Chondrocyte (in vitro differentiated cells): ENCODE measurements around the gene LTBP4. TPM values are rescaled to one million over a fixed set of nuclear protein-coding genes. Genes with fewer than 3 reads are reported as not detected.
"Not testable (repeated sequence)": the region's sequence is repeated elsewhere in the genome, so short reads cannot be mapped to it uniquely, and the experiment has no call there.

Experiments
- DNase-seq: peaks from one replicate; pipeline ENCODE4 v3.0.0; 2021; ENCODE audit warnings: mixed read lengths, low spot score
- H3K27ac Mint-ChIP-seq: one replicate; pipeline ENCODE4 v1.8.0; 2021; ENCODE audit warnings: mild to moderate bottlenecking, moderate library complexity, mixed read lengths; ENCODE audit not compliant: unreplicated experiment
- H3K27me3 Mint-ChIP-seq: 2 replicates; pipeline ENCODE4 v1.8.0; 2021; ENCODE audit warnings: low read depth, mixed read lengths
- H3K36me3 Mint-ChIP-seq: 2 replicates; pipeline ENCODE4 v1.8.0; 2021; ENCODE audit warnings: low read depth, mixed read lengths
- H3K4me1 Mint-ChIP-seq: 2 replicates; pipeline ENCODE4 v1.8.0; 2021; ENCODE audit warnings: low read depth, mild to moderate bottlenecking, mixed read lengths
- H3K4me3 Mint-ChIP-seq: one replicate; pipeline ENCODE4 v1.8.0; 2021; ENCODE audit warnings: mild to moderate bottlenecking, moderate library complexity, mixed read lengths; ENCODE audit not compliant: unreplicated experiment
- H3K9me3 Mint-ChIP-seq: 2 replicates; pipeline ENCODE4 v1.8.0; 2021; ENCODE audit warnings: low read depth, mixed read lengths
- total RNA-seq: library from RNA; stranded (reverse); gene quantifications from 3 replicates; pipeline ENCODE4 v1.2.1, GENCODE V29; 2021
- TF ChIP-seq, protein P1 (sequence below): fragments of 200-600 bp; sonication (generic); IDR thresholded peaks from 2 replicates; pipeline ENCODE4 v1.5.0; 2021; ENCODE audit warnings: antibody characterized with exemption, mild to moderate bottlenecking, moderate library complexity

Gene LTBP4
- total RNA-seq, 1 donor from 2014 or later = 161 TPM

DNA sequence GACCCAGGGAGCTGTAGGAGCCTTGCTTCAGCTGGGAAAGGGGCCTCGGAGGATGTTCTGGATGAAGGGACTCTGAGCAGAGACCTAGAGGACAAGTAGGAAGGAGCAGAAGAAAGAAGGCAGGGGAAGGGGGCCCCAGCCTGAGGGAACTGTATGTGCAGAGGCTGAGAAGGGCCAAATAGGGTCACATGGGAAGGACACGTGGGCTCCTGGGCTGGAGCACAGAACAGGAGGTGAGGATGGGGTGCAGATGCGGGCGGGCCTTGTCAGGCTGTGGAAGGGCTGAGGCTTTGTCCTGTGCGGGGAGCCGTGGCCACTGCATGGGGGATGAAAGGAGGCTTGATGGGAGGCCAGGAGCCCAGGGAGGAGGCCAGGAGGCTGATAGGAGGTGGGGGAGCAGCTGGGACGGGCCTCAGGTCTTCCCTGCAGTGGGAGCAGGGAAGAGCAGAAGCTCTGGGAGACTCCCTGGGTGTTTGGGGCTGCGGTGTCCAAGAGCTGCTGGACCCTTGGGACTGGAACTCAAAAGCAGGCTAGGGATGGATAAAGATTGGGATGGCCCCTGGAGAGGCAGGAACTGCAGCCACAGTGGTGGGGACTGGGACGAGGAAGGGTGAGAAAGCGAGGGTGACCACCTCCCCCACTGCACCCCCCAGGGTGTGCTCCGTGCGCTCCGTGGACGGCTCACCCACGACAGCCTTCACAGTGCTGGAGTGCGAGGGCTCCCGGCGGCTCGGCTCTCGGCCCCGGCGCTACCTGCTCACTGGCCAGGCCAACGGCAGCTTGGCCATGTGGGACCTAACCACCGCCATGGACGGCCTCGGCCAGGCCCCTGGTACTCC lies 11.4 kb upstream of the LTBP4 start:
- H3K27me3 Mint-ChIP-seq = no peaks in the 10 kb centered on the region
- TF ChIP-seq, protein P1, sequence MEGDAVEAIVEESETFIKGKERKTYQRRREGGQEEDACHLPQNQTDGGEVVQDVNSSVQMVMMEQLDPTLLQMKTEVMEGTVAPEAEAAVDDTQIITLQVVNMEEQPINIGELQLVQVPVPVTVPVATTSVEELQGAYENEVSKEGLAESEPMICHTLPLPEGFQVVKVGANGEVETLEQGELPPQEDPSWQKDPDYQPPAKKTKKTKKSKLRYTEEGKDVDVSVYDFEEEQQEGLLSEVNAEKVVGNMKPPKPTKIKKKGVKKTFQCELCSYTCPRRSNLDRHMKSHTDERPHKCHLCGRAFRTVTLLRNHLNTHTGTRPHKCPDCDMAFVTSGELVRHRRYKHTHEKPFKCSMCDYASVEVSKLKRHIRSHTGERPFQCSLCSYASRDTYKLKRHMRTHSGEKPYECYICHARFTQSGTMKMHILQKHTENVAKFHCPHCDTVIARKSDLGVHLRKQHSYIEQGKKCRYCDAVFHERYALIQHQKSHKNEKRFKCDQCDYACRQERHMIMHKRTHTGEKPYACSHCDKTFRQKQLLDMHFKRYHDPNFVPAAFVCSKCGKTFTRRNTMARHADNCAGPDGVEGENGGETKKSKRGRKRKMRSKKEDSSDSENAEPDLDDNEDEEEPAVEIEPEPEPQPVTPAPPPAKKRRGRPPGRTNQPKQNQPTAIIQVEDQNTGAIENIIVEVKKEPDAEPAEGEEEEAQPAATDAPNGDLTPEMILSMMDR = no peak
- no peak overlapping the region for H3K27ac Mint-ChIP-seq
- DNase-seq = no peak
- no peak overlapping the region for H3K4me3 Mint-ChIP-seq
- peaks cover 19% of the 10 kb centered on the region for H3K4me1 Mint-ChIP-seq
- H3K36me3 Mint-ChIP-seq = peaks cover 17% of the 10 kb centered on the region
- no peaks in the 10 kb centered on the region for H3K9me3 Mint-ChIP-seq

DNA sequence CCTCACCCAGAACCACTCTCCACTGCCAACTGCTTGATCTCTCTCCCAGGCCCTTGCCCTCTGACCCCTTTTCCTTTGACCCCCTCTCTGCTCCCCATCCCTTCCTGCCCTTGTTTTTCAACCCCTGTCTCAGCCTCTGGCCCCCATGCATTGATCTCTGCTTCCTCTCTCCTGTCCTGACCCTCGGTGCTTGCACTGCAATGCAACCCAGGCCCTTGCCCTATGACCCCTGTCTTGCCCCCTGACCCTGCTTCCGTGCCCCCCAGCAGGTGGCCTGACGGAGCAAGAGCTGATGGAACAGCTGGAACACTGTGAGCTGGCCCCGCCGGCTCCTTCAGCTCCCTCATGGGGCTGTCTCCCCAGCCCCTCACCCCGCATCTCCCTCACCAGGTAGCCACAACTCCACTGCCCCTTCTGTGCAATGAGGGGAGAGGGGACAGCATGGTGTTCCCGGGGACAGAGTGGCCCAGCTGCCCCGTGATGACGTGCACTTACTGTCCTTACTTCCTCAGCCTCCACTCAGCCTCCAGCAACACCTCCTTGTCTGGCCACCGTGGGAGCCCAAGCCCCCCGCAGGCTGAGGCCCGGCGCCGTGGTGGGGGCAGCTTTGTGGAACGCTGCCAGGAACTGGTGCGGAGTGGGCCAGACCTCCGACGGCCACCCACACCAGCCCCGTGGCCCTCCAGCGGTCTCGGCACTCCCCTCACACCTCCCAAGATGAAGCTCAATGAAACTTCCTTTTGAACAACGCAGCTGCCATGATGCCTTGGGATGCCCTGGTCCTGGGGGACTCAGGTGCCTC lies 10.5 kb upstream of the LTBP4 start:
- H3K9me3 Mint-ChIP-seq = no peaks in the 10 kb centered on the region
- TF ChIP-seq, protein P1 = no peak
- H3K36me3 Mint-ChIP-seq = peaks cover 17% of the 10 kb centered on the region
- H3K27me3 Mint-ChIP-seq = no peaks in the 10 kb centered on the region
- DNase-seq = no peak
- H3K27ac Mint-ChIP-seq = no peak overlapping the region
- no peak overlapping the region for H3K4me3 Mint-ChIP-seq
- H3K4me1 Mint-ChIP-seq = peaks cover 19% of the 10 kb centered on the region

DNA sequence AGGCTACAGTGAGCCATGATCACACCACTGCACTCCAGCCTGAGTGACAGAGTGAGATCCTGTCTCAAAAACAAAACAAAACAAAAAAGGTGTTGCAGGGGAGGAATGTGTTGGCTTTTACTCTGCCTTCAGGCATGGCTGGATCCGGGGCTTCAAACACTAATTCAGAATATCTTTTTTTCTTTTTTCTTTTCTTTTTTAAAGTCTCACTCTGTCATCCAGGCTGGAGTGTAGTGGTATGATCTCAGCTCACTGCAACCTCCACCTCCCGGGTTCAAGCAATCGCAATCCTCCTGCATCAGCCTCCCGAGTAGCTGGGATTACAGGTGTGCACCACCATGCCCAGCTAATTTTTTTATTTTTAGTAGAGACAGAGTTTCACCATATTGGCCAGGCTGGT lies 9.4 kb upstream of the LTBP4 start:
- H3K27ac Mint-ChIP-seq, H3K27me3 Mint-ChIP-seq, H3K4me3 Mint-ChIP-seq, H3K9me3 Mint-ChIP-seq, DNase-seq: not testable (repeated sequence)
- peaks cover 17% of the 10 kb centered on the region for H3K4me1 Mint-ChIP-seq
- H3K36me3 Mint-ChIP-seq = peaks cover 13% of the 10 kb centered on the region

DNA sequence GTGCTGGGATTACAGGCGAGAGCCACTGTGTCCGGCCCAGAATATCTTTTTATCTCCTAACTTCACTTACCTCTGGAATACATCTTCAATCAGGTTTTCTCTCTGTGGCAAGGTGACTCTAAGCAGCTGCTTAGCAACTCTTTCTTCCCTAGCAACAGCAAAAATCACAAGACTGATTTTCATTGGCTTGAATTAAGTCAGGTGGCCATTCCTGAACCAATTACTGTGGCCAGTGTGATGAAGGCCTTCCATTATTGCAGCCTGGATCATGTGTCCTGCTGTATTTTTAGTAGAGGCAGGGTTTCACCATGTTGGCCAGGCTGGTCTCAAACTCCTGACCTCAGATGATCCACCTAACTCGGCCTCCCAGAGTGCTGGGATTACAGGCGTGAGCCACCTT lies 9.0 kb upstream of the LTBP4 start:
- Mint-ChIP-seq H3K4me3 (no peak overlapping the region), H3K36me3 (peaks cover 9% of the 10 kb centered on the region), H3K4me1 (peaks cover 17% of the 10 kb centered on the region), H3K27ac (no peak overlapping the region), H3K27me3 (no peaks in the 10 kb centered on the region), H3K9me3 (no peaks in the 10 kb centered on the region)
- no peak for DNase-seq
- TF ChIP-seq, protein P1 = no peak

DNA sequence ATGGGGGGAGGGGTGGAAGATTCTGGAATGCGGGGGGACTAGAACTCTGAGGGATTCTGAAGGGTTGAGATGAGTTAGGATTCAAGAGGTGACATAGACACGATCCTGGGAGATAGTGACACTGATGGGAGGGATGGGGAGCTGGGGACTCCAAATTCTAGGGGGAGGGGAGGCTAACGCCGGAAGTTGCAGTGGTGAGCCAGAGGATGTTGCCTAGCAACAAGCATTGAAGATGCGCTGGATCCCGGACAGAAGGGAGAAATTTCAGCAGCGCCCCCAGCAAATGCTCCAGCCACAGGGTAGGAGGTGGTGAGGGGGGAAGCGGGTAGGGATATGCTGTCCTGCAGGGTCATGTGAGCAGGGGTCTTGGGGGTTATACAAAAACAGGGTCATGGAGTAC lies 6.9 kb upstream of the LTBP4 start:
- no peaks in the 10 kb centered on the region for H3K9me3 Mint-ChIP-seq

More for the DNA sequence above, 6.9 kb upstream of the LTBP4 start:
- DNase-seq = no peak
- Mint-ChIP-seq H3K36me3 (peaks cover 3% of the 10 kb centered on the region), H3K4me1 (peaks cover 21% of the 10 kb centered on the region), H3K27ac (no peak overlapping the region), H3K4me3 (no peak overlapping the region), H3K27me3 (peaks cover 3% of the 10 kb centered on the region)
- TF ChIP-seq, protein P1 = no peak
